Keratinocyte (primary cell): ENCODE data around the gene ZNF689. TPM values are rescaled to one million over a fixed set of nuclear protein-coding genes. Genes with fewer than 3 reads are reported as not detected.

ENCODE experiments used
- DNase-seq: peaks from one replicate; pipeline ENCODE4 v3.0.0-alpha.2; 2011; ENCODE audit warnings: low read depth, missing footprints, low spot score
- FAIRE-seq: peaks from 2 replicates; lab custom pipeline; 2011; peaks lifted over from hg19 to GRCh38; lab: Jason Lieb, UNC
- H2AFZ ChIP-seq: 2 replicates; pipeline ENCODE4 v1.6.0; 2012; ENCODE audit warnings: low read length, control low read depth, inconsistent platforms; ENCODE audit not compliant: control insufficient read depth
- H3K27ac ChIP-seq: 2 replicates; pipeline ENCODE4 v1.5.1; 2011; ENCODE audit warnings: low read length; ENCODE audit not compliant: control insufficient read depth, insufficient read depth
- H3K27me3 ChIP-seq: 3 replicates; pipeline ENCODE4 v1.6.0; 2011; ENCODE audit warnings: low read length; ENCODE audit not compliant: control insufficient read depth, insufficient read depth; ENCODE audit errors: extremely low read depth
- H3K36me3 ChIP-seq, 2 experiments: 2 replicates in 1 of 2; 3 replicates in 1 of 2; pipeline ENCODE4 v1.5.1; 2011; ENCODE audit warnings: low read length in 2 of 2, mild to moderate bottlenecking in 1 of 2; ENCODE audit not compliant: control insufficient read depth in 2 of 2, insufficient read depth in 2 of 2; ENCODE audit errors: extremely low read depth in 1 of 2
- H3K4me1 ChIP-seq: 3 replicates; pipeline ENCODE4 v1.5.1; 2011; ENCODE audit warnings: low read length; ENCODE audit not compliant: control insufficient read depth, insufficient read depth; ENCODE audit errors: extremely low read depth
- H3K4me2 ChIP-seq: 3 replicates; pipeline ENCODE4 v1.6.0; 2011; ENCODE audit warnings: low read depth, low read length; ENCODE audit not compliant: control insufficient read depth, insufficient read depth; ENCODE audit errors: extremely low read depth
- H3K4me3 ChIP-seq, 3 experiments: fragments of 200-600 bp in 1 of 3; sonication (generic) in 1 of 3; 2 replicates in 2 of 3; 3 replicates in 1 of 3; pipeline ENCODE4 v1.5.1; 2011 to 2016; ENCODE audit warnings: low read length in 3 of 3, mild to moderate bottlenecking in 3 of 3, control low read depth in 2 of 3, inconsistent platforms in 1 of 3, low read depth in 1 of 3, mixed read lengths in 1 of 3, mixed run types in 1 of 3, moderate library complexity in 1 of 3; ENCODE audit not compliant: control insufficient read depth in 2 of 3, insufficient read depth in 2 of 3; ENCODE audit errors: extremely low read depth in 1 of 3
- H3K79me2 ChIP-seq: 2 replicates; pipeline ENCODE4 v1.6.0; 2012; ENCODE audit warnings: low read length; ENCODE audit not compliant: control insufficient read depth, insufficient read depth
- H3K9ac ChIP-seq: 3 replicates; pipeline ENCODE4 v1.6.0; 2011; ENCODE audit warnings: low read length; ENCODE audit not compliant: control insufficient read depth, insufficient read depth; ENCODE audit errors: extremely low read depth
- H3K9me1 ChIP-seq: 3 replicates; pipeline ENCODE4 v1.6.0; 2011; ENCODE audit warnings: low read length; ENCODE audit not compliant: control insufficient read depth, insufficient read depth; ENCODE audit errors: extremely low read depth
- H3K9me3 ChIP-seq: 2 replicates; pipeline ENCODE4 v1.5.1; 2012; ENCODE audit warnings: low read depth, low read length; ENCODE audit not compliant: control insufficient read depth
- H4K20me1 ChIP-seq: 3 replicates; pipeline ENCODE4 v1.6.0; 2011; ENCODE audit warnings: low read length; ENCODE audit not compliant: control insufficient read depth, insufficient read depth; ENCODE audit errors: extremely low read depth
- CTCF ChIP-seq, 3 experiments: IDR thresholded peaks in 1 of 3; conservative IDR thresholded peaks in 1 of 3; optimal IDR thresholded peaks in 1 of 3; 2 replicates in 2 of 3; 3 replicates in 1 of 3; pipeline versions ENCODE3 to v1.5.1; 2011; ENCODE audit warnings: low read length in 3 of 3, mild to moderate bottlenecking in 3 of 3, moderate library complexity in 2 of 3, control low read depth in 1 of 3, inconsistent platforms in 1 of 3; ENCODE audit not compliant: insufficient read depth in 2 of 3; ENCODE audit errors: extremely low read depth in 1 of 3
- EZH2 ChIP-seq: IDR thresholded peaks from one replicate; pipeline ENCODE4 v1.6.1; 2012; ENCODE audit warnings: inconsistent platforms, mild to moderate bottlenecking, low read length, moderate library complexity
- dilution Hi-C: fragments of 300-500 bp; cut with MboI; formaldehyde crosslinking; loops from one replicate; pipeline ENCODE4 v1.7.0; 2020; ENCODE audit warnings: low sequenced_read_pairs; ENCODE audit not compliant: extremely low pct_ligation_motif_present
- polyA plus RNA-seq, 5 experiments: library from polyadenylated mRNA; depleted of rRNA in 3 of 5; stranded (reverse) in 3 of 5; stranded (forward) in 1 of 5; unstranded in 1 of 5; fragments of >200 nt; gene quantifications; 1 replicate in 1 of 5; 2 replicates in 3 of 5; 3 replicates in 1 of 5; pipeline versions ENCODE4 v1.2.1 to v1.2.3, GENCODE V29; 2011 to 2012; ENCODE audit warnings: missing spikeins in 2 of 5, low read depth in 1 of 5, low replicate concordance in 1 of 5

ZNF689 gene
- polyA plus RNA-seq, 1 donor (not counting 4 experiments of a cell fraction or from before 2014, with no cell fraction given), result 3.3 TPM

DNA sequence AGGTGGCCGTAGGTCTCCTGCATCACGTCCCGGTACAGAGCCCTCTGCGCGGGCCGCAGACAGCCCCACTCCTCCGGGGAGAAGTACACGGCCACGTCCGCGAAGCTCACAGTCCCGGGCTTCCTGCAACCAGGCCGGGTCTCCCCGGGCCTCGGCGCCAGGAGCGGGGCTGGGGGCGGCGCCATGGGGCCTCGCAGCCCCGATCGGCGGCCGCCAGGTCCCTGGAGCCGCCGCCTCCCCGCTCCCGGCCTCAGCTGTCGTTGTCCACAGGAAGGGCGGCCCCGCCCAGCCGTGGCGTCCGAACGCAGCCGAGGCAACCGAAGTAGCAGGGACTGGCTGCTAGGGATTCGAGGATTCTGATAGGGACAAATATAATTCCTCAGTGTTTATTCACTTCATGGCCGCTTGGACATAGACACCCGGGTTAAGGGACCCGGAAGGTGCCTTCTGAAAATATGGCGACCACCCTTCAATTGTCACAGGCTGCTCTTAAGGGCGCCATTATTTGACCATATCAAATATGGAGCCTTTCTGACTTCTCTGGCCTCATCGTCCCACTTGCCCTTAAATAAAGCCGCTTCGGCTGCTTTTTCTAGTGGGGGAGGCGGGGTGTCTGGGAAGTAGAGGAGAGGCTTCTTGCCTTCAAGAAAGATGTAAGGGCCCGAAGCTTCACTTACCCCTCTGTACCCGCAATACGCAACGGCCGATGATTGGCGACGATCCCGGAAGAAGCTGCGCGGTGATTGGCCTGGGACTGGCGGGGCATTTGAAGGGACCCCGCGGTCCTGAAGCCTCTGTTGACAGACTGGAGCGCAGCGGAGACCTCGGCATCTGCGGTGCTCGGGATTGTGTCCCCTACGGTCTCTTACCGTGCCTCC lies 38.5 kb downstream of the ZNF689 start, which contains the start of gene ZNF688:
Gene ZNF688, minus strand, starts transcription at position 270 of the 878 bp plus-strand sequence. Its CDS starts 85 bp downstream, at position 185.
- Histone ChIP-seq H4K20me1 (no peaks in the 10 kb centered on the region), H3K9me3 (no peaks in the 10 kb centered on the region), H3K36me3 (no peaks in the 10 kb centered on the region), H3K27ac (peak within 1 kb of the TSS; percentile 88), H3K4me2 (peak within 1 kb of the TSS; percentile 91), H3K27me3 (no peaks in the 10 kb centered on the region), H3K79me2 (no peaks in the 10 kb centered on the region), H3K9me1 (no peaks in the 10 kb centered on the region), H3K4me1 (peaks cover 24% of the 10 kb centered on the region), H3K9ac (peak within 1 kb of the TSS; percentile 87), H2AFZ (peak within 1 kb of the TSS; percentile 82), H3K4me3 (peak within 1 kb of the TSS; percentile 45 to 75 (median 74))
- no peak for TF ChIP-seq EZH2
- dilution Hi-C loops, result no loop called here
- DNase-seq, result no peak
- FAIRE-seq, result no peak

DNA sequence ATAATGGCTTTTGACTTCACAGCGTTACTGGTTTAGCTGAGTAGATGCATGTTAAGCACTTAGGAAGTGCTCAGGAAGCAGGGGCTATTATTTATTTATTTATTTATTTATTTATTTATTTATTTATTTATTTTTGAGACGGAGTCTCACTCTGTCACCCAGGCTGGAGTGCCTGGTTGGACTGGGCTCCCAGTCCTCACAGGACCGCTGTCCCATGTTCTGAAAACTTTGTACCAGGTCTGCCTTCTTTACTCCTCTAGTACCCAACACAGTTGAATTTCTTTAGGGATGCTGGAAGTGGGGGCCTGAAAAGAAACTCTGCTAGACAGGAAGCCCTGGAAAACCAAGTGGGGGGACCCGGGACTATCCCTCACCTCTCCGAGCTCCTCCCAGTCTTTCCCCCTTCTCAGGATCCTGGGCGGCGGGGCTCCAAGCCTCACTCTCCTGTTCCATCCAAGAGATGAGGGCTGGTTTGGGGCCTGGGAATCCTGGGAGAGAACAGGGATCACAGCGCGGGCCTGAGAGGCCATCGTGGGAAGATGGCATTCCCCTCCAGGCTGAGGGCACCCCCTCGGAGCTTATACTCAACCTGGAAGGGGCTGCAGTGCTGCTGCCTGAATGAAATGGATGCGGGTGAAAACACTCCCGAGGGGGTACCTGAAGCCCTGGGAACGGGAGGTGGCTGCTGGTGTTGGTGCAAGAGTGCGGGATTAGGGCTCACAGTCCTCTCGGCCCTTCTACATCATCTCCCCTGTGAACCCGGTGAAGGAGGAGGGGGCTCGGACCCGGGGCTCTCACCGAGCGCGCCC lies 39.3 kb downstream of the ZNF689 start:
- H4K20me1 ChIP-seq, result no peaks in the 10 kb centered on the region
- H3K4me3 ChIP-seq, result peak overlapping the region; percentile 45 to 75 (median 74)
- peak overlapping the region; percentile 91 for H3K4me2 ChIP-seq
- dilution Hi-C loops, result no loop called here
- H3K9me1 ChIP-seq, result no peaks in the 10 kb centered on the region
- peaks cover 24% of the 10 kb centered on the region for H3K4me1 ChIP-seq
- H3K9me3 ChIP-seq, result no peaks in the 10 kb centered on the region
- no peaks in the 10 kb centered on the region for H3K36me3 ChIP-seq
- H3K27me3 ChIP-seq, result no peaks in the 10 kb centered on the region
- no peak for FAIRE-seq
- peak overlapping the region; percentile 87 for H3K9ac ChIP-seq
- no peak for TF ChIP-seq EZH2
- TF ChIP-seq CTCF (optimal IDR thresholded peaks at IDR 0.05 in 1 of 3, IDR thresholded peaks at IDR 0.05 in 1 of 3, conservative IDR thresholded peaks at IDR 0.05 in 1 of 3; ENCODE audit: extremely low read depth in 1 of 3, insufficient read depth in 2 of 3, low read length in 3 of 3), result no peak
- no peaks in the 10 kb centered on the region for H3K79me2 ChIP-seq
- H3K27ac ChIP-seq, result peak overlapping the region; percentile 88
- no peak for DNase-seq
- H2AFZ ChIP-seq, result peak overlapping the region; percentile 82
